H9 (cell line): ENCODE data around the gene CAVIN2. TPM values are rescaled to one million over a fixed set of nuclear protein-coding genes. Genes with fewer than 3 reads are reported as not detected.

ENCODE experiments used
- DNase-seq: peaks from one replicate; pipeline ENCODE4 v3.0.0-alpha.2; 2017
- H2AFZ ChIP-seq: one replicate; pipeline ENCODE4 v1.6.1; 2013; ENCODE audit warnings: mild to moderate bottlenecking, low read length, control low read depth, moderate library complexity
- H2AK5ac ChIP-seq: 2 replicates; pipeline ENCODE4 v1.6.1; 2013; ENCODE audit warnings: low read length, control low read depth, mixed read lengths; ENCODE audit not compliant: insufficient read length
- H2BK120ac ChIP-seq: one replicate; pipeline ENCODE4 v1.6.1; 2013; ENCODE audit warnings: low read depth, mild to moderate bottlenecking, low read length, control low read depth, inconsistent platforms; ENCODE audit not compliant: poor library complexity, severe bottlenecking
- H2BK12ac ChIP-seq: 2 replicates; pipeline ENCODE4 v1.6.1; 2013; ENCODE audit warnings: low read length, control low read depth, mixed read lengths, low read depth; ENCODE audit not compliant: insufficient read length
- H2BK15ac ChIP-seq: 2 replicates; pipeline ENCODE4 v1.6.1; 2013; ENCODE audit warnings: low read depth, low read length, control low read depth
- H2BK20ac ChIP-seq: one replicate; pipeline ENCODE4 v1.6.1; 2013; ENCODE audit warnings: low read depth, mild to moderate bottlenecking, low read length, control low read depth, inconsistent platforms; ENCODE audit not compliant: poor library complexity, severe bottlenecking
- H2BK5ac ChIP-seq: 2 replicates; pipeline ENCODE4 v1.6.1; 2013; ENCODE audit warnings: low read length, control low read depth, mixed read lengths; ENCODE audit not compliant: insufficient read length
- H3K14ac ChIP-seq: 2 replicates; pipeline ENCODE4 v1.6.1; 2013; ENCODE audit warnings: low read length, control low read depth; ENCODE audit not compliant: insufficient read depth
- H3K18ac ChIP-seq: 2 replicates; pipeline ENCODE4 v1.6.1; 2013; ENCODE audit warnings: low read depth, mild to moderate bottlenecking, mixed read lengths, low read length, control low read depth; ENCODE audit not compliant: insufficient read length
- H3K23ac ChIP-seq: 2 replicates; pipeline ENCODE4 v1.6.1; 2013; ENCODE audit warnings: low read length, control low read depth, mixed read lengths, low read depth; ENCODE audit not compliant: insufficient read length
- H3K23me2 ChIP-seq: 2 replicates; pipeline ENCODE4 v1.6.1; 2013; ENCODE audit warnings: low read depth, mild to moderate bottlenecking, mixed read lengths, low read length, control low read depth; ENCODE audit not compliant: insufficient read length, poor library complexity, severe bottlenecking
- H3K27ac ChIP-seq: 2 replicates; pipeline ENCODE4 v1.5.1; 2013; ENCODE audit warnings: low read length, control low read depth, mixed read lengths, low read depth; ENCODE audit not compliant: insufficient read length
- H3K27me3 ChIP-seq: 2 replicates; pipeline ENCODE4 v1.6.1; 2013; ENCODE audit warnings: low read length, control low read depth, inconsistent platforms; ENCODE audit not compliant: insufficient read depth
- H3K4ac ChIP-seq: 2 replicates; pipeline ENCODE4 v1.6.1; 2013; ENCODE audit warnings: low read depth, mild to moderate bottlenecking, control low read depth, inconsistent platforms, low read length, moderate library complexity
- H3K4me1 ChIP-seq: 2 replicates; pipeline ENCODE4 v1.6.1; 2013; ENCODE audit warnings: low read length, control low read depth, inconsistent platforms; ENCODE audit not compliant: insufficient read depth
- H3K4me2 ChIP-seq: 2 replicates; pipeline ENCODE4 v1.6.1; 2013; ENCODE audit warnings: low read length, control low read depth, mixed read lengths; ENCODE audit not compliant: insufficient read length, insufficient read depth
- H3K56ac ChIP-seq: 2 replicates; pipeline ENCODE4 v1.6.1; 2013; ENCODE audit warnings: low read depth, mild to moderate bottlenecking, mixed read lengths, low read length, control low read depth; ENCODE audit not compliant: insufficient read length
- H3K79me1 ChIP-seq: 2 replicates; pipeline ENCODE4 v1.6.1; 2013; ENCODE audit warnings: low read depth, mild to moderate bottlenecking, moderate library complexity, low read length, control low read depth, inconsistent platforms; ENCODE audit not compliant: insufficient read depth, poor library complexity, severe bottlenecking
- H3K79me2 ChIP-seq: 2 replicates; pipeline ENCODE4 v1.6.1; 2013; ENCODE audit warnings: low read length, control low read depth, inconsistent platforms; ENCODE audit not compliant: insufficient read depth
- H3K9ac ChIP-seq: 2 replicates; pipeline ENCODE4 v1.6.1; 2013; ENCODE audit warnings: low read length, control low read depth, mixed read lengths; ENCODE audit not compliant: insufficient read length; ENCODE audit errors: extremely low read depth
- H3K9me3 ChIP-seq: one replicate; pipeline ENCODE4 v1.6.1; 2013; ENCODE audit warnings: low read depth, low read length, inconsistent platforms; ENCODE audit not compliant: control insufficient read depth
- H3T11ph ChIP-seq: one replicate; pipeline ENCODE4 v1.6.1; 2013; ENCODE audit warnings: mild to moderate bottlenecking, low read length, control low read depth, inconsistent platforms
- H4K20me1 ChIP-seq: one replicate; pipeline ENCODE4 v1.6.1; 2013; ENCODE audit not compliant: control insufficient read depth, insufficient read length, insufficient read depth
- H4K5ac ChIP-seq: 2 replicates; pipeline ENCODE4 v1.6.1; 2013; ENCODE audit warnings: low read depth, mild to moderate bottlenecking, mixed read lengths, low read length, control low read depth; ENCODE audit not compliant: insufficient read length
- H4K8ac ChIP-seq: replicated peaks from 2 replicates; pipeline ENCODE4 v1.6.1; 2013; ENCODE audit warnings: low read length, control low read depth, mixed read lengths, low read depth; ENCODE audit not compliant: insufficient read length
- H4K91ac ChIP-seq: 2 replicates; pipeline ENCODE4 v1.6.1; 2013; ENCODE audit warnings: low read depth, mild to moderate bottlenecking, moderate library complexity, mixed read lengths, low read length, control low read depth; ENCODE audit not compliant: insufficient read length
- H3K27ac Mint-ChIP-seq, 3 experiments: 2 replicates in 2 of 3; 3 replicates in 1 of 3; pipeline ENCODE4 v1.8.0; 2020 to 2021; ENCODE audit warnings: mixed read lengths in 3 of 3, mild to moderate bottlenecking in 1 of 3, moderate library complexity in 1 of 3
- H3K27me3 Mint-ChIP-seq: 2 replicates; pipeline ENCODE4 v1.8.0; 2021; ENCODE audit warnings: low read depth, mild to moderate bottlenecking, moderate library complexity, mixed read lengths
- H3K36me3 Mint-ChIP-seq, 3 experiments: 2 replicates in 2 of 3; 3 replicates in 1 of 3; pipeline ENCODE4 v1.8.0; 2020 to 2021; ENCODE audit warnings: low read depth in 3 of 3, mixed read lengths in 3 of 3; ENCODE audit not compliant: insufficient read depth in 1 of 3
- H3K4me1 Mint-ChIP-seq, 2 experiments: 2 replicates each; pipeline ENCODE4 v1.8.0; 2020; ENCODE audit warnings: mixed read lengths in 2 of 2
- H3K4me3 Mint-ChIP-seq, 2 experiments: 2 replicates in 1 of 2; 3 replicates in 1 of 2; pipeline ENCODE4 v1.8.0; 2020 to 2021; ENCODE audit warnings: mild to moderate bottlenecking in 2 of 2, mixed read lengths in 2 of 2, moderate library complexity in 1 of 2
- H3K9me3 Mint-ChIP-seq, 2 experiments: 2 replicates in 1 of 2; 3 replicates in 1 of 2; pipeline ENCODE4 v1.8.0; 2020; ENCODE audit warnings: mild to moderate bottlenecking in 2 of 2, mixed read lengths in 2 of 2, moderate library complexity in 1 of 2
- WGBS: extraction: QIAGEN DNeasy Blood & Tissue Kit; methylation state at CpG from one replicate; pipeline ENCODE4 v1.1.7; 2013; ENCODE audit warnings: missing lambda C conversion rate, low lambda C conversion rate, mixed read lengths; ENCODE audit not compliant: insufficient read length; ENCODE audit errors: extremely low coverage; 5-methylcytosine and 5-hydroxymethylcytosine counted together
- total RNA-seq: library from RNA; stranded (reverse); gene quantifications from 2 replicates; pipeline ENCODE4 v1.2.1, GENCODE V29; 2021
- TF ChIP-seq, protein P1 (sequence below): fragments of 200-600 bp; sonication (generic); conservative IDR thresholded peaks from 3 replicates; pipeline ENCODE4 v1.8.0; 2021; ENCODE audit warnings: antibody characterized with exemption, mild to moderate bottlenecking

Gene CAVIN2
- total RNA-seq, 1 experiment from 2014 or later: not detected

DNA sequence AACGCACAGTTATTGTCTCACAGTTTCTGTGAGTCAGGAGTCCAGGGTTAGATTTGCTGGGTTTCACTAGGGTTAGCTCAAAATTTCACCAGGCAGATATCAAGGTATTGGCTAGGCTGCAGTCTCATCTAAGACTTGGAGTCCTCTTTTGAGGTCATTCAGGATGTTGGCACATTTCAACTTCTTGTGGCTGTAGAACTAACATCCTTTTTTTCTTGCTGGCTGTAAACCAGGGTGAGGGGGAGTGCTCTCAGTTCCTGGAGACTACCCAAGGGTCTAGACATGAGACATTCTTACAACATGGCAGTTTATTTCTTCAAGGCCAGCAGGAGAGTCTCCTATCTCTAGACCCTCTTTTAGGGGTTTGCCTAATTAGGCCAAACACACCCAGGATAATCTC is 12.8 kb upstream of the CAVIN2 start:
- Histone ChIP-seq H3K23me2 (no peaks in the 10 kb centered on the region), H2BK12ac (no peak overlapping the region), H2BK120ac (no peak overlapping the region), H4K5ac (no peak overlapping the region), H3K4me1 (peaks cover 3% of the 10 kb centered on the region; the same call in 1 of the 2 replicates), H4K8ac (no peak overlapping the region), H2BK5ac (no peak overlapping the region), H4K91ac (no peak overlapping the region), H3K27ac (no peak overlapping the region), H3K4ac (no peak overlapping the region), H2AK5ac (no peak overlapping the region), H3K56ac (no peak overlapping the region), H2BK15ac (no peak overlapping the region), H3K79me2 (no peaks in the 10 kb centered on the region), H3K9ac (no peak overlapping the region), H3T11ph (no peak overlapping the region), H3K9me3 (no peaks in the 10 kb centered on the region), H3K79me1 (no peaks in the 10 kb centered on the region), H3K18ac (no peak overlapping the region), H3K14ac (no peak overlapping the region), H4K20me1 (no peaks in the 10 kb centered on the region), H2AFZ (no peak overlapping the region), H3K4me2 (no peak overlapping the region), H2BK20ac (no peak overlapping the region), H3K23ac (no peak overlapping the region), H3K27me3 (no peaks in the 10 kb centered on the region)
- Mint-ChIP-seq H3K27me3 (no peaks in the 10 kb centered on the region; the same call in 1 of the 2 replicates), H3K9me3 (peaks cover 0 to 4% of the 10 kb centered on the region in 2 experiments; a peak in 3 of 5 replicates), H3K36me3 (peaks cover 0 to 3% (median 0%) of the 10 kb centered on the region in 3 experiments; a peak in 2 of 7 replicates), H3K27ac (no peak overlapping the region), H3K4me3 (no peak overlapping the region), H3K4me1 (peaks cover 16 to 19% of the 10 kb centered on the region in 2 experiments)
- no CpG with 5 or more reads among the region's 1 CpG for WGBS
- DNase-seq: no peak
- TF ChIP-seq, protein P1, sequence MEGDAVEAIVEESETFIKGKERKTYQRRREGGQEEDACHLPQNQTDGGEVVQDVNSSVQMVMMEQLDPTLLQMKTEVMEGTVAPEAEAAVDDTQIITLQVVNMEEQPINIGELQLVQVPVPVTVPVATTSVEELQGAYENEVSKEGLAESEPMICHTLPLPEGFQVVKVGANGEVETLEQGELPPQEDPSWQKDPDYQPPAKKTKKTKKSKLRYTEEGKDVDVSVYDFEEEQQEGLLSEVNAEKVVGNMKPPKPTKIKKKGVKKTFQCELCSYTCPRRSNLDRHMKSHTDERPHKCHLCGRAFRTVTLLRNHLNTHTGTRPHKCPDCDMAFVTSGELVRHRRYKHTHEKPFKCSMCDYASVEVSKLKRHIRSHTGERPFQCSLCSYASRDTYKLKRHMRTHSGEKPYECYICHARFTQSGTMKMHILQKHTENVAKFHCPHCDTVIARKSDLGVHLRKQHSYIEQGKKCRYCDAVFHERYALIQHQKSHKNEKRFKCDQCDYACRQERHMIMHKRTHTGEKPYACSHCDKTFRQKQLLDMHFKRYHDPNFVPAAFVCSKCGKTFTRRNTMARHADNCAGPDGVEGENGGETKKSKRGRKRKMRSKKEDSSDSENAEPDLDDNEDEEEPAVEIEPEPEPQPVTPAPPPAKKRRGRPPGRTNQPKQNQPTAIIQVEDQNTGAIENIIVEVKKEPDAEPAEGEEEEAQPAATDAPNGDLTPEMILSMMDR: no peak
